ENCODE results near the gene SCAP. TPM values are rescaled to one million over a fixed set of nuclear protein-coding genes. Genes with fewer than 3 reads are reported as not detected.

SCAP gene
- total RNA-seq, 1 experiment from 2014 or later: 60.6 TPM

- DNase-seq (ENCODE audit: low spot score): no peak
These were observed 61.6 kb downstream of the SCAP start for GRCh38 chr3:47414161-47414564.

DNA sequence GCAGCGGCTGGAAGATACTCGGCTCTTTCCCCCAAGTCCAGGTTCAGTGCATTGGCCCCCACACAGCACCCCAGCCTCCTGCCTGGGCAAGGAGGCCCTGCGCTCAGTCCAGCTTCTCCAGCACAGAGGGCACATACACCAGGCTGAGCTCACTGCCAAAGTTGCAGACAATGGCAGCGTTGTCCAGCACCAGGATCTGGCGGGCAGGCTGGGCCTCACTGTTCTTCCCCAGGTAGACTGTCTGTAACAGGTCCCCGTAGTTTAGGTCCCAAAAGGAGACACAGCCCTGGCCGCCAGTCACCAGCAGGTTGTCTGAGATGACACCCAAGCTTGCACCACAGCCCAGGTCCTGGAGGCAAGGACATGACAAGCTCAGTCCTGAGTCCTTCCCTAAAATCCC is 62.0 kb downstream of the SCAP start:
- no peak for DNase-seq (ENCODE audit: low spot score)

DNA sequence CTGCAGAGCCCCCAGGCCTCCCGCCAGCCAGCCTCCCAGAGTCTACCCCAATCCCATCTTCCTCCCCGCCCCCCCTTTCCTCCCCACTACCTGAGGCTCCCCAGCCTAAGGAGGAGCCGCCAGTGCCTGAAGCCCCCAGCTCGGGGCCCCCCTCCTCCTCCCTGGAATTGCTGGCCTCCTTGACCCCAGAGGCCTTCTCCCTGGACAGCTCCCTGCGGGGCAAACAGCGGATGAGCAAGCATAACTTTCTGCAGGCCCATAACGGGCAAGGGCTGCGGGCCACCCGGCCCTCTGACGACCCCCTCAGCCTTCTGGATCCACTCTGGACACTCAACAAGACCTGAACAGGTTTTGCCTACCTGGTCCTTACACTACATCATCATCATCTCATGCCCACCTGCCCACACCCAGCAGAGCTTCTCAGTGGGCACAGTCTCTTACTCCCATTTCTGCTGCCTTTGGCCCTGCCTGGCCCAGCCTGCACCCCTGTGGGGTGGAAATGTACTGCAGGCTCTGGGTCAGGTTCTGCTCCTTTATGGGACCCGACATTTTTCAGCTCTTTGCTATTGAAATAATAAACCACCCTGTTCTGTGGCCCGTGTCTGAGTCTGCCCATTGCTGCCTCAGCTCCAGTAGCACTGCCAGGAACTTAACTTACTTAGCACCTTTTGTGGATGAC is 62.8 kb downstream of the SCAP start:
- no peak for DNase-seq (ENCODE audit: low spot score)

- no peak for DNase-seq (ENCODE audit: low spot score)
These were observed 63.3 kb downstream of the SCAP start for GRCh38 chr3:47412453-47412756.

GRCh38 chr3:47411696-47412452 is 63.9 kb downstream of the SCAP start:
- no peak for DNase-seq (ENCODE audit: low spot score)

GRCh38 chr3:47410801-47411646 is 64.7 kb downstream of the SCAP start:
- DNase-seq (ENCODE audit: low spot score): no peak

DNA sequence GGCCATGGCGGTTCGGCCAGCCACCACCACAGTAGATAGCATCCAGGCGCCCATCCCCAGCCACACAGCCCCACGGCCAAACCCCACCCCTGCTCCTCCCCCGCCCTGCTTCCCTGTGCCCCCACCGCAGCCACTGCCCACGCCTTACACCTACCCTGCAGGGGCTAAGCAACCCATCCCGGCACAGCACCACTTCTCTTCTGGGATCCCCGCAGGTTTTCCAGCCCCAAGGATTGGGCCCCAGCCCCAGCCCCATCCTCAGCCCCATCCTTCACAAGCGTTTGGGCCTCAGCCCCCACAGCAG is 65.4 kb downstream of the SCAP start:
- DNase-seq (ENCODE audit: low spot score): no peak

DNA sequence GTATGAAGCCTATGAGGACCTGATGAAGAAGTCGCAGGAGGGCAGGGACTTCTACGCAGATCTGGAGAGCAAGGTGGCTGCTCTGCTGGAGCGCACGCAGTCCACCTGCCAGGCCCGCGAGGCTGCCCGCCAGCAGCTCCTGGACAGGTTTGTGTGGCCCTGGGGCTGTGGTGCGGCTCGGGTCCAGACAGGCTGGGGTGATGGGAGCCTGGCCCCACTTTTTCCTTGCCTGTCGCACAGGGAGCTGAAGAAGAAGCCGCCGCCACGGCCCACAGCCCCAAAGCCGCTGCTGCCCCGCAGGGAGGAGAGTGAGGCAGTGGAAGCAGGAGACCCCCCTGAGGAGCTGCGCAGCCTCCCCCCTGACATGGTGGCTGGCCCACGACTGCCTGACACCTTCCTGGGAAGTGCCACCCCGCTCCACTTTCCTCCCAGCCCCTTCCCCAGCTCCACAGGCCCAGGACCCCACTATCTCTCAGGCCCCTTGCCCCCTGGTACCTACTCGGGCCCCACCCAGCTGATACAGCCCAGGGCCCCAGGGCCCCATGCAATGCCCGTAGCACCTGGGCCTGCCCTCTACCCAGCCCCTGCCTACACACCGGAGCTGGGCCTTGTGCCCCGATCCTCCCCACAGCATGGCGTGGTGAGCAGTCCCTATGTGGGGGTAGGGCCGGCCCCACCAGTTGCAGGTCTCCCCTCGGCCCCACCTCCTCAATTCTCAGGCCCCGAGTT is 65.9 kb downstream of the SCAP start:
- DNase-seq (ENCODE audit: low spot score): no peak

DNA sequence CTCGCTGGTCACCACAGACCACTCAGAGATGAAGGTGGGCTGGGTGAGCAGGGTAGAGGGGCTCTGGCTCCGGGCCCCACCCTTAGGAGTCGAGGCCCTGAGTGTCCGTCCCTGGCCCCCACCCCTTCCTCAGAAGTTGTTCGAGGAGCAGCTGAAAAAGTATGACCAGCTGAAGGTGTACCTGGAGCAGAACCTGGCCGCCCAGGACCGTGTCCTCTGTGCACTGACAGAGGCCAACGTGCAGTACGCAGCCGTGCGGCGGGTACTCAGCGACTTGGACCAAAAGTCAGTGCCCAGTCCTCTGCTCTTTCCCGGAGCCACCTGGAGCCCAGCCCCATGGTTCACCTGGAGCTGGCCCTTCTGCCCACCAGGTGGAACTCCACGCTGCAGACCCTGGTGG is 66.5 kb downstream of the SCAP start:
- no peak for DNase-seq (ENCODE audit: low spot score)

- DNase-seq (ENCODE audit: low spot score): no peak
These were observed 66.9 kb downstream of the SCAP start for GRCh38 chr3:47408839-47409229.

DNA sequence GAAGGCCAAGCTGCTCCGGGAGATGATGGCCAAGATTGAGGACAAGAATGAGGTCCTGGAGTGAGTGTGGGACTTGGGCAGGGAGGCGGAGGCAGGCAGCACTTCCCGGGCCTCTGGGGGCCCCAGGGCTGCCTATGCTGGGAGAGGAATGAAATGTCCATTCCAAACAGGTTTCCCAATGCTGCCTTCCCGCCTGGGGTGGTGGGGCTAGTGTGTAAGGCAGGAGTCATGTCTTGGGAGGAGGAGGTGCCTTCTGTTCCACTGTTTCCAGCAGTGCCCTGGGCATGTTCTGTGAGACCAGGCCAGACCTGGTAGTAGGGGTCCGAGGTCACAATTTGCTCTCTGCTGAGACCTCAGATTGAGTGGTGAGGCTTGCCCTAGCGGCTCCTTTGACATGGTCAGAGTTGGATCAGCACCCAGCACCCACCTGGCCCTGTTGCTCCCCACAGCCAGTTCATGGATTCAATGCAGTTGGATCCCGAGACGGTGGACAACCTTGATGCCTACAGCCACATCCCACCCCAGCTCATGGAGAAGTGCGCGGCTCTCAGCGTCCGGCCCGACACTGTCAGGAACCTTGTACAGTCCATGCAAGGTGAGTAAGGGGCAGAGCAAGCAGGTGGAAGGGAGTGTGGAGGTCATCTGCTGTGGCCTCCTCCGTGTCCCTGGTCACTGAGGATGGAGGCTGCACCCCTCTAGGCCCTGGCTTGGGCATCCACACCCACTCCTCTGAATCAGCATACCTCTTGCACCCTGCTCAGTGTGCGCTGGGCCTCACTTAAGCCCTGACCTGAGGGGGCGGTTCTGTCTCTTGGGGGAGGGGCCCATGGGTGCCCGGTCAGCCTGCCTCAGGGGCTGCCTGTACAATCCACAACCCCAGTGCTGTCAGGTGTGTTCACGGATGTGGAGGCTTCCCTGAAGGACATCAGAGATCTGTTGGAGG is 67.6 kb downstream of the SCAP start:
- DNase-seq (ENCODE audit: low spot score): no peak

GRCh38 chr3:47407237-47407636 is 68.5 kb downstream of the SCAP start:
- DNase-seq (ENCODE audit: low spot score): no peak

DNA sequence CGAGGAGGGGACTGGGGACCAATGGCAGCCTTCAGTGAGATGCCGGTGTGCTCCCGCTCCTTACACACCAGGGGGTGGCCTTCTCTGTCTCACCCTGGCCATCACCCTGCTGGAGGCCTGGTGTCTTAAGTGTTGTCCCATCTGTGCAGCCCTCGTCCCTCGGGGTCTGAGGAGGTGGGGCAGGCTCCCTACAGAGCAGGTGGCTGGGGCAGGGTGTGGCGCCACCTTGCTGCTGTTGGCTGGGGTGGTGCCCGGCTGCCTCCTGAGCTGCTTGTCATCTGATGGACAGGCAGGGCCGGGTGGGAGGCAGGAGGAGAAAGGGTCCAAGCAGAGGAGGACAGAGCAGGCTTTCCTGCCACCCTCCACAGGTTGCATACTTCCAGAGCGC is 69.0 kb downstream of the SCAP start:
- DNase-seq (ENCODE audit: low spot score): no peak

DNA sequence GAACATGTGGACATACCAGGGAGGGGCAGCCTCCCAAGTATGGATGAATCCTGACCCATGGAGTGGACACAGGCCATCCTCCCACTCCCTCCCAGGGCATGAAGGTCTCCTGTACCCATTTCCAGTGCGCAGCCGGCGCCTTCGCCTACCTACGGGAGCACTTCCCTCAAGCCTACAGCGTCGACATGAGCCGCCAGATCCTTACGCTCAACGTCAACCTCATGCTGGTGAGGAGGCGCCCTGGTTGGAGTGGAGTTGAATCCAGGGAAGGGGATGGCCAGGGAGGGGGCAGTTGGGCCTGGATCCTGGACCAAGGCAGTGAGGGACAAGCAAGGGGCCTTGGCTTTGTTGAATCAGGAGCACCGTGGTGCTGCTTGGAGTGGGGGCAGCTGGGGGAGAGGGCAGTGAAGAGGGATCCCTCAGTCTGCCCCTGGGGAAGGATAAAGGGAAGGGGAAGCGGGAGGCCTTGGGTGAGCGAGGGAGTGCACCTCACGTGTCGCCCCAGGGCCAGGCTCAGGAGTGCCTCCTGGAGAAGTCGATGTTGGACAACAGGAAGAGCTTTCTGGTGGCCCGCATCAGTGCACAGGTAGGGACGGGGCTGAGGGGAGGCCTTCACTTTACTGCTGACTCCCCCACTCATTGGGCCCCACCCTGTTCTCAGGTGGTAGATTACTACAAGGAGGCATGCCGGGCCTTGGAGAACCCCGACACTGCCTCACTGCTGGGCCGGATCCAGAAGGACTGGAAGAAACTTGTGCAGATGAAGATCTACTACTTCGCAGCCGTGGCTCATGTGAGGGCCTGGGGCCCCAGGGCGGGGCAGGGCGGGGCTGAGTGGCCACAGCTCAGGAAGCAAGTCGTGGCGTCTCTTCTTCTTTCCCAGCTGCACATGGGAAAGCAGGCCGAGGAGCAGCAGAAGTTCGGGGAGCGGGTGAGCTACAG is 69.7 kb downstream of the SCAP start:
- DNase-seq (ENCODE audit: low spot score): no peak

- DNase-seq (ENCODE audit: low spot score): no peak
These were observed 70.6 kb downstream of the SCAP start for GRCh38 chr3:47404955-47405790.

DNA sequence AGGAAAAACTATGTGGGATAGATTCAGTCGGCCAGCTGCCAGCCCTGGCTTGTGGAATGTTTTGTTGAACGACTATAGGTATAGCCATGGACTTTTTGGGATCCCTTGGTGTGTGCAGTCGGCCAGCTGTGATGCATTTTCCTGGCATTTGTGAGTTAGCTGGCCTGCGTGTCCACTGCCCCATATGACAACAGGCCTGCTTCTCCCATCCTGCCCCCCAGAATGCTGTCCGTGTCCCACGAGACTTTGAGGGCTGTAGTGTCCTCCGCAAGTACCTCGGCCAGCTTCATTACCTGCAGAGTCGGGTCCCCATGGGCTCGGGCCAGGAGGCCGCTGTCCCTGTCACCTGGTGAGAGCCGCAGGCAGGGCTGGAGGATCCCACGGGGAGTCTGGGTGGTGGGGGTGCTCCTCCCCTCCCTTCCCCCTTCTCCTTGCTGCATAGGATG is 71.3 kb downstream of the SCAP start:
- no peak for DNase-seq (ENCODE audit: low spot score)

DNA sequence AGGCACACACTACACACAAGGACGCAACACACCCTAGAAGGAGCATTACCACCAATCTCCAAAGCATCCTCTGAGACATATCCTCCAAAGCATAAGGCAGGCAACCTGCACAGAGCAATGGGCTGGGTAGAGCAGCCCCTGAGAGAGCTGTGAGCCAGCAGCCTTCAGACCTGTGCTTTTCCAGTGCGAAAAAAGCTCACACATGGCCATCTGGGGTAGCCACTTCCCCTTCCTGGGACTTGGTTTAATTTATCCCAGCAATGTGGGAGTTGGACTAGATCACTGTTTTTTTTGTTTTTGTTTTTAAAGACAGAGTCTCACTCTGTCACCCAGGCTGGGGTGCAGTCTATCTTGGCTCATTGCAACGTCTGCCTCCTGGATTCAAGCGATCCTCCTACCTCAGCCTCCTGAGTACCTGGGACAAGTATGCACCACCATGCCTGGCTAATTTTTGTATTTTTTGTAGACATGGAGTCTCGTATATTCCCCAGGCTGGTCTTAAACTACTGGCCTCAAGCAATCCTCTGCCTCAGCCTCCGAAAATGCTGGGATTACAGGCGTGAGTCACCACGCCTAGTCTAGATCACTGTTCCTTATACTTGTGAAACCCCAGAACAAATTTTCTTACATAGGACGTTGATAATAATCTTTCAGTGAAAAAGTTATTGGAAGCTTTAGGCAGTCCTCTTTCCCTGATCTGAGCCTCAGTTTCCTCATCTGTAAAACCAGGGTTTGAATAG is 76.0 kb downstream of the SCAP start:
- DNase-seq (ENCODE audit: low spot score): no peak

- no peak for DNase-seq (ENCODE audit: low spot score)
These were observed 76.7 kb downstream of the SCAP start for GRCh38 chr3:47399016-47399415.
